Head of caudate nucleus (tissue), 42 donors: ENCODE results near the gene LRRC3C.
"Not testable (repeated sequence)": the region's sequence is repeated elsewhere in the genome, so short reads cannot be mapped to it uniquely, and the experiment has no call there.

Source experiments
- DNase-seq, 42 donors: peaks; one replicate each; pipeline versions ENCODE4 v3.0.0 to v3.0.0-alpha.2; 2020 to 2021; ENCODE audit warnings: mixed read lengths in 7 of 42
- intact Hi-C: fragments of 100-400 bp; cut with DNase I; formaldehyde crosslinking; loops from one replicate; pipeline ENCODE4 v1.15.0; 2022

Gene LRRC3C

GRCh38 chr17:39939588-39940419 lies 12.3 kb downstream of the LRRC3C start:
- intact Hi-C loops, result no loop called here
- DNase-seq, result peak in 2 of 42 donors; percentile 15 to 46

DNA sequence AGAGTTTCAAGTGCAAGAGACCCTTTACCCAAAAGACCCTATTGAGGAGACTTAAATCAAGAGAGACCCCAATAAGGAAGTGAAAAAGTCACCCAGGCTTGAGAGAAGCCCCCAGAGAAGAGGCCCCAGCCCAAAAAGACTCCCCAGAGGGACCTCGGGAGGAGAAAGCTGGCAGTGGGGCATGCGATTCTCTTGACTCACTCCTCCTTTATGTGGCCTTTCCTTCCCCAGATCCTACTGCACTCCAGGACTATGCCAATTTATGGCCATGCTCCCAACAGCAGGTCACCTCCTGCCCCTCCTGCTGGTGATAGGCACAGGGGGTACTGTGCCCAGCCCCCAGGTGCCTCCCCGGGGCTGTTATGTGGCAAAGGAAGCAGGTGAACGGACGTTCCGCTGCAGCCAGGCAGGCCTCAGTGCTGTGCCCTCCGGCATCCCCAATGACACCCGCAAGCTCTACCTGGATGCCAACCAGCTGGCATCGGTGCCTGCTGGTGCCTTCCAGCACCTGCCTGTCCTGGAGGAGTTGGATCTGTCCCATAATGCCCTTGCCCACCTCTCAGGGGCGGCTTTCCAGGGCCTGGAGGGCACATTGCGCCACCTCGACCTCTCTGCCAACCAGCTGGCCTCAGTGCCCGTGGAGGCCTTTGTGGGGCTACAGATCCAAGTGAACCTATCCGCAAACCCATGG lies 16.3 kb downstream of the LRRC3C start:
- intact Hi-C loops, result no loop called here

DNA sequence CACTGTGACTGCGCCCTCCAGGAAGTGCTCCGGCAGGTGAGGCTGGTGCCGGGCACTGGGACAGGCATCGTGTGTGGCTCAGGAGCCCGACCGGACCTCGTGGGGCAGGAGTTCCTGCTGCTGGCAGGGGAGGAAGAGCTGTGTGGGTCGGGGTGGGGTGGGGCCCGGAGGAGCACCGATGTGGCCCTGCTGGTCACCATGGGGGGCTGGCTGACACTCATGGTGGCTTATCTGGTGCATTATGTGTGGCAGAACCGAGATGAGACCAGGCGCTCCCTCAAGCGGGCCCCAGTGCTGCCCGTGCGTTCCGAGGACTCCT lies 16.8 kb downstream of the LRRC3C start:
- no peak for DNase-seq

More for the DNA sequence above, 16.3 kb downstream of the LRRC3C start:
- no peak for DNase-seq

DNA sequence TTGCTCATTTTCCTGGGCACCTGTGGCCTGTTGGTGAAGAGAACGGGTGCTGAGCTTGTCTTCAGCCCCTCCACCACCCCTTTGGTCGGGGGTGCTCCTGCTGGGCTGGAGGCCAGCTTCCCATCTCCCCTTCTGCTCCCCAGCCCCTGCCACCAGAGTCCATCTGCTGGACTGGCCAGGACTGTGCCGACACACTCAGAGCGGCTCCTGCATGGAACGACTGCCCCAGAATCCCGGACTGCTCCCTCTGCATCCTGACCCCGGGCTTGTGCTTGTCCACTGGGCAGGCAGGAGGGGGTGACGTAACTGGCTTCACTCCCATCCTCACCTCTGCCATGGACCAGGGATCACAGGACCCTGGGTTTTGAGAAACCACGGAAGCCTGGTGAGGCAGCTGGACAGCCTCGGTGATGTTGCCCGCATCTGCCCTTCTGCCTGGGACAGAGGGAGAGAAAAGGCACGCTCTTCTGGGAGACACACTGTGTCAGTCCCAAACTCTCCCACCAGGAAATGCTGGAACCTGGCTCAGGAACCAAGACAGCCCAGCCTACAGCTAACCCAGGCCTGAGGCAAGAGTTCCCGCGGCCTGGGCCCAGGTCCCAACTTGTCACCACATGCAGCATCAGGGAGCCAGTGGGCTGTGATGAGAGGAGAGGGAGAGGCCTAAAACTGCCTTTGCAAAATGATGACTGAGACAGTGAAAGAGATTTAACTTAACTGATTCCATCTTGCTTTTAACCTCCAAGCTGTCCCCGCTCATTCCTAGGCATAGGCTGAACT lies 19.2 kb downstream of the LRRC3C start:
- intact Hi-C loops, result no loop called here
- no peak for DNase-seq

More for the DNA sequence above, 16.8 kb downstream of the LRRC3C start:
- intact Hi-C loops, result no loop called here

DNA sequence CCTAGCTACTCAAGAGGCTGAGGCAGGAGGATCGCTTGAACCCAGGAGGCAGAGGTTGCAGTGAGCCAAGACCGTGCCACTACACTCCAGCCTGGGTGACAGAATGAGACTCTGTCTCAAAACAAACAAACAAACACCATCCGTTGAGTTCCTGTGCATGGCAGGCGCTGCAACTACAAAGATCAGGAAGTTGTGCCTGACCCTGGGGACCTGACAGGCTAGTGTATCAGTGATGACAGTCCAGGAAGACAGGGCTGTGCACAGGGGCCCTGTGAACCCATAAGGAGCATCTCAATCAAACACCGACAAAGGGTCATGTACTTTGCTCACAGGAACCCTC lies 20.9 kb downstream of the LRRC3C start:
- intact Hi-C loops, DNase-seq: not testable (repeated sequence)

- DNase-seq, result no peak
- intact Hi-C loops, result no loop called here
These were observed 21.5 kb downstream of the LRRC3C start for GRCh38 chr17:39949028-39949427.

DNA sequence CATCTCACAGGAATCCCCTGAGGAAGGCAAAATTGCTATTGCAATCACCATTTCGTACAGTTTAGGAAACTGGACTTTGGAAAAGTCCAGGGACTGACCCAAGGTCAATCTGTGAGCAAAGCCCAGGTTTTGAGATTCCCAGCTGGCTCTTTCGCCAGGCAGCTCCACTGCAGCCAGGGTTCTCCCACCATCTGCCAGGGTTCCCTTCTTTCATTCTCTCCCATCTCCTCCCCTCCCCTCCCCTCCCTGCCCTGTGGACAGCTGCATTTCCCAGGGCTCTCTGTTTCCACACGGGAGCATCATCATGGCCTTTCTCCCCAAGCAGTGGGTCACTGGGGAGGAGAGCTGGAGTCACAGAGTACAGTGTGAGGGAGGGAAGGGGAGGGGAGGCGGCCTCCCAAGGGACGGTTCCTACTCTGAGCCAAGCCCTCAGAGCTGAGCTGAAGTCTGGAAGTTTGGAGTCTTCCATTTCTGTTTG lies 23.4 kb downstream of the LRRC3C start:
- intact Hi-C loops, result no loop called here
- DNase-seq, result no peak

GRCh38 chr17:39951924-39952679 lies 24.6 kb downstream of the LRRC3C start:
- intact Hi-C loops, result loop anchor here (2.0 kb wide), 1 partner anchor 25 kb away; the partner anchor contains the start of genes LRRC3C and ORMDL3
- DNase-seq, result no peak

DNA sequence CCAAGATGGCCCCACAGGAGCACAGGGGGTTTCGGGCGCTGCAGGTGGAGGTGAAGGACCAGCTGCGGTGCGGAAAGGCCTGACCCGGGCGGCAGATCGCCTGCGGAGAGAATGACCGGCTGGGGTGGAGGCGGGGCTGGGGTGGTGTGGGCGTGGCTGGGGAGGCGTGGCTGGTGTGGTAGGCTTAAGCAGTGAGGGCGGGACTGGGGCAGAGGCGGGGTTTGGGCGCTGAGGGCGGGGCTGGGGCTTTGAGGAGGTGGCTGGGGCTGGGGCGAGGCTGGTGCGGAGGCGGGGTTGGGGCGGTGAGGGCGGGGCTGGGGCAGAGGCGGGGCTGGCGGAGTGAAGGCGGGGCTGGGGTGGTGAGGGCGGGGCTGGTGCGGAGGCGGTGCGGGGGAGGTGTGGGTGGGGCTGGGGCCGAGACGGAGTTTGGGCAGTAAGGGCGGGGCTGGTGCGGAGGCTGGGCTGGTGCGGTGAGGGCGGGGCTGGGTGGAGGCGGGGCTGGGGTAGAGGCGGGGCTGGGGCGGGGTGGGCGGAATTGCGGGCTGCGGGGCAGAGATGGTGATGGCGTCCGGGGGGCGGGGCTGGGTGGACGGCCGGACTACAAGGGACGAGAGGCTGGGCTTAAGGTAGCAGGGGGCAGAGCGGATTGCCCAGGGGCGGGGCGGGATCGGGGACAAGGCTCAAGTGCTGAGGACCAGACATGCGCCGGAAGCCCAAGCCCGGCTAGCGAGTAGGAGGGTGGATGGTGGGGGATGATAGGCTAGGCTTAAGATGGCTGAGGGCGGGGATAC lies 25.3 kb downstream of the LRRC3C start:
- DNase-seq, result peak; percentile 87 to 98 (median 95)
- intact Hi-C loops, result loop anchor here (2.0 kb wide), 1 partner anchor 26 kb away; the partner anchor contains the start of genes LRRC3C and ORMDL3

DNA sequence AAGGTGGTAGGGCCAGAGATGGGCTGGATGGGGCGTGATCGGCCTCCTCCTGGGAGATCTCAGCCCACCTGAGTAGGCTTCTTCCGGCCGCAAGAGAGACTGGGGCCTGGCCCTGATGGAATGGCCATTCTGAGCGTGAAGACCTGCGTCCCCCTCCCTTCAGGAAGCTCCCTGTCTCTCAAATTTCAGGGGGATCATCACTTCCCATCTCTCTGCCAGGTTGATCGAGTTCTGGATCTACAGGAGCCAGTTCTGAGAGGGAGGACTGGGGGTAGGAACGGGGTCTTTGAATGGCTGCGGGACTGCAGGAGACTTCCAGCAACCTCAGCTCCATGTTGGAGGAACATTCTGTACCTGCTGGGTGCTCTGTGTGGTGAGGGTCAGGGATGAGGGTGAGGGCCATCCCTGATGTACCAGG lies 25.9 kb downstream of the LRRC3C start:
- intact Hi-C loops, result loop anchor here (2.0 kb wide), 1 partner anchor 27 kb away; the partner anchor contains the start of genes LRRC3C and ORMDL3
- DNase-seq, result no peak

DNA sequence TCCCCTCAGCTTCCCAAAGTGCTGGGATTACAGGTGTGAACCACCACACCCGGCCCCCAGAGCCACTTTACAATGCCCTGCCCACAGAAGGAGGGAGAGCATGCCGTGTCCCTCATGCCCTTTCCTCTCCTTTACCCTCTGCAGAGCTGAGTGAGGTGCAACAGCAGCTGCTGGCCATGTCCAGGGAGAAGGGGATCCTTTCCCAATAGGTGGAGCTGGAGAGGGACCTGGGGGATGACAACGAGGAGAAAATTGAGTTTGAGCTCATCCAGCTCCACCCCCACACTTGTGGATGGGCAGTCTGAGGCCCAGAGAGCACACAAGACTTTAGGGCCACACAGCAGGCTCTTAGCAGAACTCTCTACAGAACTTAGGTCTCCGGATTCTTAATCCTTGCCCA lies 27.3 kb downstream of the LRRC3C start:
- DNase-seq, result no peak
- intact Hi-C loops, result no loop called here

GRCh38 chr17:39955726-39956225 lies 28.2 kb downstream of the LRRC3C start:
- intact Hi-C loops, result no loop called here
- no peak for DNase-seq

- intact Hi-C loops, result no loop called here
- no peak for DNase-seq
These were observed 33.1 kb downstream of the LRRC3C start for GRCh38 chr17:39960524-39961041.

- intact Hi-C loops, result no loop called here
- no peak for DNase-seq
These were observed 35.2 kb downstream of the LRRC3C start, which contains the start of gene GSDMA for GRCh38 chr17:39962642-39963220. TSS of gene GSDMA (plus strand) at chr17:39963004. CDS start at chr17:39965688, 2,684 bp downstream.

DNA sequence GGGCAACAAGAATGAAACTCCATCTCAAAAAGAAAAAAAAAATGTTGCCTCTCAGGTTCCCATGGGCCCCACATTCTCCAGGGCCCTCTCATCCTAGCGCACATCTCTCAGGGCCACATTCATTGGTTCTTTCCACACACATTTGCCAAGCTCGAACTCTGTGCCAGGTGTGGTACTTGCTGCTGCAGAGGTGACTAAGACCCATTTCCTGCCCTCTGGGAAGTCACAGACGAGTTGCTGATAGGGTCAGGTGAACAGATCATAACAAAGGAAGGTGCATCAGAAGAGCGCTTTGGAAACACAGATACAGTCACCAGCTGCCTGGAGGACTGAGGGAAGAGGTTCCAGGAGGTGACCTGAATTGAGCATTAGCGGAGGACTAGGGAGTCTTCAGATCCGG lies 36.3 kb downstream of the LRRC3C start:
- intact Hi-C loops, result no loop called here
- DNase-seq, result no peak

GRCh38 chr17:39965017-39965699 lies 37.6 kb downstream of the LRRC3C start:
- no peak for DNase-seq
- intact Hi-C loops, result no loop called here

DNA sequence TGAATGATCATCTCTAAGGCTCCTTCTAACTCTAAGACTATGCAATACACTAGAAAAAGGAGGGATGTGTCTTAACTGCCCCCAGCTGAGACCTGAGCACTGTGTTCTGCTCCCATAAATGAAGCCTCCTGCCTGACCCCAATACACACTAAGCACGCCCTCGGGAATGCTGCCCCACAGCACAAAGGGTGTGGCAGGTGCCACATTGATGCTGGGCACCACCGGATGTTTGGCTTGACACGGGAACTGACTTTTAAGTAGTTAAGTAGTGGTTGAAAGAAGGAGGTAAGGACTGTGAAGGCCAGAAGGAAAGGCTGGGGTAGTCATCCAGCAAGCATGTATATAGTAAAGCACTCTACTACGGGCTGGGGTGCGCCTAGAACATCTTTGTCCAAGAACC lies 39.2 kb downstream of the LRRC3C start:
- intact Hi-C loops, result no loop called here
- no peak for DNase-seq
